Endothelial cell of umbilical vein (primary cell): ENCODE data around the gene KCP. TPM values are rescaled to one million over a fixed set of nuclear protein-coding genes. Genes with fewer than 3 reads are reported as not detected.

Experiments
- BruUV-seq: library from RNA; stranded (reverse); fragments of 400-500 nt; replicated peaks from 2 replicates; lab custom pipeline; 2021; lab: Mats Ljungman, UMichigan
- CTCF ChIA-PET: fragments of 300-600, 350-600 bp; sonication (Branson Sonifier 250); formaldehyde crosslinking; loops from one replicate; lab custom pipeline; 2021; ENCODE audit warnings: antibody characterized with exemption, inconsistent platforms; lab: Charles Lee
- POLR2A ChIA-PET: fragments of 300-600, 350-600 bp; sonication (Branson Sonifier 250); formaldehyde crosslinking; loops from one replicate; lab custom pipeline; 2021; ENCODE audit warnings: antibody characterized with exemption, inconsistent platforms; lab: Charles Lee
- DNase-seq: peaks from one replicate; pipeline ENCODE4 v3.0.0-alpha.2; 2011; ENCODE audit warnings: low read depth, low spot score
- FAIRE-seq: peaks from 2 replicates; lab custom pipeline; 2011; peaks lifted over from hg19 to GRCh38; lab: Jason Lieb, UNC
- H2AFZ ChIP-seq: 2 replicates; pipeline ENCODE4 v1.6.0; 2012; ENCODE audit warnings: low read depth, low read length, control low read depth, inconsistent platforms
- H3K27ac ChIP-seq: 2 replicates; pipeline ENCODE4 v1.5.1; 2011; ENCODE audit warnings: low read depth, mild to moderate bottlenecking, control low read depth, low read length, moderate library complexity; ENCODE audit not compliant: insufficient read depth
- H3K27me3 ChIP-seq, 2 experiments: 2 replicates each; pipeline versions ENCODE4 v1.6.0 to v1.6.1; 2011; ENCODE audit warnings: low read length in 2 of 2, mixed read lengths in 1 of 2; ENCODE audit not compliant: control insufficient read depth in 2 of 2, insufficient read depth in 2 of 2
- H3K36me3 ChIP-seq, 2 experiments: 2 replicates in 1 of 2; 3 replicates in 1 of 2; pipeline ENCODE4 v1.5.1; 2011; ENCODE audit warnings: low read length in 2 of 2, mild to moderate bottlenecking in 1 of 2, moderate library complexity in 1 of 2; ENCODE audit not compliant: control insufficient read depth in 2 of 2, insufficient read depth in 2 of 2; ENCODE audit errors: extremely low read depth in 1 of 2
- H3K4me1 ChIP-seq: 3 replicates; pipeline ENCODE4 v1.5.1; 2011; ENCODE audit warnings: mild to moderate bottlenecking, low read length; ENCODE audit not compliant: control insufficient read depth, insufficient read depth; ENCODE audit errors: extremely low read depth
- H3K4me2 ChIP-seq: 2 replicates; pipeline ENCODE4 v1.6.1; 2011; ENCODE audit warnings: low read length, control low read depth, mixed read lengths; ENCODE audit not compliant: insufficient read depth
- H3K4me3 ChIP-seq, 3 experiments: fragments of 200-600 bp in 1 of 3; sonication (generic), shearing (Covaris generic) in 1 of 3; replicated peaks in 1 of 3; 2 replicates each; pipeline ENCODE4 v1.5.1; 2011 to 2016; ENCODE audit warnings: control low read depth in 3 of 3, low read length in 3 of 3, mild to moderate bottlenecking in 2 of 3, inconsistent platforms in 1 of 3, low read depth in 1 of 3, moderate library complexity in 1 of 3; ENCODE audit not compliant: insufficient read depth in 1 of 3
- H3K79me2 ChIP-seq: 2 replicates; pipeline ENCODE4 v1.6.0; 2012; ENCODE audit warnings: low read length, inconsistent platforms; ENCODE audit not compliant: control insufficient read depth, insufficient read depth
- H3K9ac ChIP-seq: replicated peaks from 2 replicates; pipeline ENCODE3; 2011; ENCODE audit warnings: low read length, control low read depth; ENCODE audit not compliant: insufficient read depth; ENCODE audit errors: extremely low read depth
- H3K9me1 ChIP-seq: replicated peaks from 3 replicates; pipeline ENCODE4 v1.6.0; 2011; ENCODE audit warnings: mild to moderate bottlenecking, low read length; ENCODE audit not compliant: control insufficient read depth, insufficient read depth; ENCODE audit errors: extremely low read depth
- H3K9me3 ChIP-seq: replicated peaks from 2 replicates; pipeline ENCODE4 v1.5.1; 2012; ENCODE audit warnings: low read length, inconsistent platforms; ENCODE audit not compliant: control insufficient read depth, insufficient read depth
- H4K20me1 ChIP-seq: replicated peaks from 2 replicates; pipeline ENCODE3; 2011; ENCODE audit warnings: mild to moderate bottlenecking, low read length; ENCODE audit not compliant: control insufficient read depth, insufficient read depth; ENCODE audit errors: extremely low read depth
- CTCF ChIP-seq, 2 donors: IDR thresholded peaks; 1 replicate in 1 of 2; 2 replicates in 1 of 2; pipeline ENCODE4 v1.5.1; 2011; ENCODE audit warnings: low read length in 2 of 2, mild to moderate bottlenecking in 2 of 2, moderate library complexity in 2 of 2, control low read depth in 1 of 2, inconsistent platforms in 1 of 2, low read depth in 1 of 2; ENCODE audit not compliant: insufficient read depth in 1 of 2; ENCODE audit errors: extremely low read depth in 1 of 2
- EZH2 ChIP-seq: IDR thresholded peaks from 2 replicates; pipeline ENCODE4 v1.6.1; 2012; ENCODE audit warnings: borderline replicate concordance, low read depth, mild to moderate bottlenecking, moderate library complexity, low read length, inconsistent platforms; ENCODE audit not compliant: severe bottlenecking
- FOS ChIP-seq: IDR thresholded peaks from 2 replicates; pipeline ENCODE4 v1.6.1; 2011; ENCODE audit warnings: mild to moderate bottlenecking, low read length, moderate library complexity, borderline replicate concordance; ENCODE audit not compliant: insufficient read depth
- JUN ChIP-seq: IDR thresholded peaks from 2 replicates; pipeline ENCODE4 v1.6.1; 2011; ENCODE audit warnings: borderline replicate concordance, low read depth; ENCODE audit not compliant: insufficient read length, insufficient read depth
- MAX ChIP-seq: IDR thresholded peaks from 2 replicates; pipeline ENCODE4 v1.6.1; 2011; ENCODE audit not compliant: insufficient read depth, insufficient read length
- MYC ChIP-seq: IDR thresholded peaks from one replicate; pipeline ENCODE4 v1.6.1; 2011; ENCODE audit warnings: mild to moderate bottlenecking, low read depth, low read length
- POLR2AphosphoS5 ChIP-seq: IDR thresholded peaks from 2 replicates; pipeline ENCODE4 v1.6.1; 2012; ENCODE audit warnings: low read depth, mild to moderate bottlenecking, control low read depth, low read length, moderate library complexity; ENCODE audit not compliant: insufficient read depth
- dilution Hi-C: fragments of 300-500 bp; cut with MboI; formaldehyde crosslinking; loops from one replicate; pipeline ENCODE4 v1.15.0; 2019; ENCODE audit warnings: low sequenced_read_pairs; ENCODE audit not compliant: extremely low pct_ligation_motif_present
- intact Hi-C: fragments of 100-400 bp; cut with micrococcal nuclease; formaldehyde crosslinking; loops from one replicate; pipeline ENCODE4 v1.10.0; 2022
- polyA plus RNA-seq, 4 experiments: library from polyadenylated mRNA; depleted of rRNA in 3 of 4; stranded (reverse) in 3 of 4; unstranded in 1 of 4; fragments of >200 nt; gene quantifications; 2 replicates each; pipeline versions ENCODE4 v1.2.1 to v1.2.3, GENCODE V29; 2011 to 2012; ENCODE audit warnings: missing spikeins in 1 of 4
- total RNA-seq: library from RNA; stranded (reverse); gene quantifications from 2 replicates; pipeline ENCODE4 v1.2.3, GENCODE V29; 2021

KCP gene
- total and polyA plus RNA-seq, 2 donors (not counting 3 experiments of a cell fraction or from before 2014, with no cell fraction given) = not detected

GRCh38 chr7:128875523-128875948, 35.0 kb downstream of the KCP start:
- intact Hi-C loops (no loop called here), dilution Hi-C loops (no loop called here)
- CTCF ChIA-PET = interaction anchor here (0.6 to 1.1 kb wide), 3 partner anchors 11 to 927 kb away, joined by 3 read pairs; no protein-coding TSS in a partner anchor
- no peak overlapping the region for H3K4me2 ChIP-seq
- no peak for TF ChIP-seq CTCF (IDR thresholded peaks at IDR 0.05; ENCODE audit: extremely low read depth in 1 of 2, insufficient read depth in 1 of 2, low read depth in 1 of 2, low read length in 2 of 2)
- no peak for TF ChIP-seq FOS
- no peak for TF ChIP-seq JUN
- TF ChIP-seq MAX = no peak
- no peak for TF ChIP-seq EZH2
- no peak for TF ChIP-seq MYC
- TF ChIP-seq POLR2AphosphoS5 = no peak
- no peak overlapping the region for H3K4me3 ChIP-seq
- FAIRE-seq = no peak
- no peaks in the 10 kb centered on the region for H3K79me2 ChIP-seq
- H3K4me1 ChIP-seq = no peaks in the 10 kb centered on the region
- H3K36me3 ChIP-seq = no peaks in the 10 kb centered on the region
- no peak for DNase-seq
- no peak overlapping the region for H3K9ac ChIP-seq
- H3K9me3 ChIP-seq = no peaks in the 10 kb centered on the region
- no peaks in the 10 kb centered on the region for H4K20me1 ChIP-seq
- POLR2A ChIA-PET = interaction anchor here (0.6 kb wide), 2 partner anchors 12 to 215 kb away, joined by 3 to 4 read pairs; no protein-coding TSS in a partner anchor
- H3K27me3 ChIP-seq = peaks cover 0 to 4% of the 10 kb centered on the region in 2 experiments
- H2AFZ ChIP-seq = no peak overlapping the region
- H3K27ac ChIP-seq = no peak overlapping the region
- H3K9me1 ChIP-seq = no peaks in the 10 kb centered on the region
- no TSS peak for BruUV-seq
